HG03575 (cell line): ENCODE measurements around the gene ADORA2B.
"Not testable (repeated sequence)": the region's sequence is repeated elsewhere in the genome, so short reads cannot be mapped to it uniquely, and the experiment has no call there.

ENCODE experiments used
- ATAC-seq: cut with Tn5 transposase; IDR thresholded peaks from one replicate; pipeline ENCODE4 v1.9.1; 2021; ENCODE audit not compliant: unreplicated experiment, insufficient number of reproducible peaks, low FRiP score; ENCODE audit errors: extremely low read depth

ADORA2B gene

DNA sequence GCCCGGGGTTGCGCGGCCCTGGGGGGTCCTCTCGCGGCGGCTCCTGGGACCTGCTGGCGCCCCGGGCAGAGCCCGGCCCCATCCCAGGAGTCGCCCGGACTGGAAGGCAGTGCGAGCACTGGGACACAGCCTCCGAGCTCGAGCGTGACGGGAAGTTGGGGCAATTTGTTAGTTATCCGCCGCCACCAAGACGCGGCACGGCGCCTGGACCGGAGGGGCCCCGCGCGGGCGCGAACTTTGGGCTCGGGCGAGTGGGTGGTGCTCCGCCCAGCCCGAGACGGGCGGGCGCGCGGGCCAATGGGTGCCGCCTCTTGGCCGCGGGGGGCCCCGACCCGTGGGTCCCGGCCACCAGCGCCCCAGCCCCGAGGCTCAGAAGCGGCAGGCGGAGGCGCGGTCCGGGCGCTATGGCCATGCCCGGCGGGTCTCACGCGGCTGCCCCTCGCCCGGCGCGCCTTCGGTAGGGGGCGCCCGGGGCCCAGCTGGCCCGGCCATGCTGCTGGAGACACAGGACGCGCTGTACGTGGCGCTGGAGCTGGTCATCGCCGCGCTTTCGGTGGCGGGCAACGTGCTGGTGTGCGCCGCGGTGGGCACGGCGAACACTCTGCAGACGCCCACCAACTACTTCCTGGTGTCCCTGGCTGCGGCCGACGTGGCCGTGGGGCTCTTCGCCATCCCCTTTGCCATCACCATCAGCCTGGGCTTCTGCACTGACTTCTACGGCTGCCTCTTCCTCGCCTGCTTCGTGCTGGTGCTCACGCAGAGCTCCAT lies at the start of gene ADORA2B:
ADORA2B (plus strand) TSS at position 372 of the 768 bp plus-strand sequence; CDS start at position 491, 119 bp downstream.
- no peak for ATAC-seq

DNA sequence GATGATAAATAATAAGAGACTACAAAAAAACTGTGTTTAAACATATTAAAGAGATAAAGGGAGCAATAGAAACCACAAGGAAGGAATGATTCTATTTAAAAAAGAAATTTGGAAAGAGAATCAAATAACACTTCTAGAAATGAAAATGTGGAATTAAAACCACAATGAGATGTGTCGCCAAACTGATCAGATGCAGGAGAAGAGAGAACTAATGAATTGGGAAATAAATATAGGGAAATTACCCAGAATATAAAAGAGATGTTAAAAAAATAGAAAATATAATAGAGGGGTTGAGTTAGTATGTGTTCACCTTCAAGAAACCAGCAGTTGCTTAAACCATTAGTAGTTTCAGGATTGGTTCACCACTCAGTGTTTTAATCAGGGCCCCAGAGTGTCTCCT lies 48.7 kb upstream of the ADORA2B start:
- no peak for ATAC-seq

DNA sequence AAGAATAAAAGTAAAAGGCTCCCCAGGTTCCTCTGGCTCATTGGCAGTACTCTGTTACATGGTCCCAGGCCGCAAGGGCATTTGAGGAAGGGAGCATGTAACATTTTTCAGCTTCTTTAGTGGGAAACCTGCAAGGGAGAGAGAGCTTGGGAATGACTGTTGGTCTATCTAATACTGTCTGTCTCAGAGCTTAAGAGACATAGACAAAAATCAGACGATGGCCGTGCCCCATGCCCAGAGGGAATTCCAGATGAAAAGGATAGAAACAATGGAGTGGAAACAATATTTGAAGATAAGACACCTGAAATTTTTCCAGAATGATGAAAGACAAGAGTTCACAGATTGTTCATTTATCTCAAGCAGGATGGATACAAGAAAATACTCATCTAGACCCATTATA lies 48.1 kb upstream of the ADORA2B start:
- ATAC-seq = no peak

DNA sequence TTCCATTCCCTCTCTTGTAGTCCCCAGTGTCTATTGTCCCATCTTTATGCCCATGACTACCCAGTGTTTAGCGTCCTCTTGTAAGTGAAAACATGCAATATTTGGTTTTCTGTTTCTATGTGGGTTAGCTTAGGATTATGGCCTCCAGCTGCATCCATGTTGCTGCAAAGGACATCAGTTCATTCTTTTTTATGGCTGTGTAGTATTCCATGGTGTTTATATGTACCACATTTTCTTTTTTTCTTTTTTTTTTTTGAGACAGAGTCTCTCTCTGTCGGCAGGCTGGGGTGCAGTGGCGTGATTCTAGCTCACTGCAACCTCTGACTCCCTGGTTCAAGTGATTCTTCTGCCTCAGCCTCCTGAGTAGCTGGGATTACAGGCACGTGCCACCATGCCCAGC lies 45.3 kb upstream of the ADORA2B start:
- ATAC-seq = not testable (repeated sequence)

DNA sequence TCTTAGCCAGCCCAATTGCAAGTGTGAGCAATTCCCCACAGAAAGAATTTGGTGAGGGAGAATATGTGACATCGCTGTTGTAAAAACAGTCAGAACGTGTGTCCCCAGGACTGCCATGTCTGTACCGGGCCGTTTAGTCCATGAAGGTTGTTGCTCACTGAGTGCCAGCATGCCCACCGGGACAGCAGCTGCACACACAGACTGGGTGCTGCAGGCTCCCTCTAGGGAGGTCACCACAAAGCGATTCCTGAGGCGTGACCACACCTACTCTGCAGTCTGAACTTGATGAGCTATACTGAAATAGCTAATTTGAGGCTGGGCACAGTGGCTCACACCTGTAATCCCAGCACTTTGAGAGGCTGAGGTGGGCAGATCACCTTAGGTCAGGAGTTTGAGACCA lies 44.1 kb upstream of the ADORA2B start:
- no peak for ATAC-seq

DNA sequence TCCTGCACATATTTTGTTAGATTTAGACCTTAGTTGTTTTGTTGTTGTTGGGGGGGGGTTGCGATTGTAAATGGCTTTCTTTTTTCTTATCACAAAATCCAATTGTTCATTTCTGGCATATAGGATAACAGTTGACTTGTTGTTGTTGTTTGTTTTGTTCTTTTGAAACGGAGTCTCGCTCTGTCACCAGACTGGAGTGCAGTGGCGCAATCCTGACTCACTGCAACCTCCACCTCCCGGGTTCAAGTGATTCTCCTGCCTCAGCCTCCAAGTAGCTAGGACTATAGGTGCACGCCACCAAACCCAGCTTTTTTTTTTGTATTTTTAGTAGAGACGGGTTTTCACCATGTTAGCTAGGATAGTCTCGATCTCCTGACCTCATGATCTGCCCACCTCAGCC lies 39.7 kb upstream of the ADORA2B start:
- ATAC-seq = not testable (repeated sequence)

DNA sequence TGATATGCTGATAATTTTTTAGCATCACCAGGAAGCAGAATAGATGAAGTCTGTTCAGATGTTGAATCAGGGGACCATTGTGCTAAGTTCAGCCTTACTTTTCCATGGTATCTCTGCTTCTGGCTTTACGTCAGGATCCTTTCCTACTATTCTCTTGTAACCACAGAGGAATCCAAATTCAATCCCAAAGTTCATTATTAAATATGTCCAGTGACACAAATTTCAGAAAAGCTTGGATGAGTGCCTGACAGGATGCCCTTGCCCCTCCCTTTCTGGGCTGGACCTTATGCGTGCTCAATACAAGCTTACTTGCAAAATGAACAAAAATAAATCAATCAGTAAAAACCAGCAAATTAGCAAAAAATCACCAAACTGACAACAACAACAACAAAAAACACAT lies 37.6 kb upstream of the ADORA2B start:
- ATAC-seq = no peak

DNA sequence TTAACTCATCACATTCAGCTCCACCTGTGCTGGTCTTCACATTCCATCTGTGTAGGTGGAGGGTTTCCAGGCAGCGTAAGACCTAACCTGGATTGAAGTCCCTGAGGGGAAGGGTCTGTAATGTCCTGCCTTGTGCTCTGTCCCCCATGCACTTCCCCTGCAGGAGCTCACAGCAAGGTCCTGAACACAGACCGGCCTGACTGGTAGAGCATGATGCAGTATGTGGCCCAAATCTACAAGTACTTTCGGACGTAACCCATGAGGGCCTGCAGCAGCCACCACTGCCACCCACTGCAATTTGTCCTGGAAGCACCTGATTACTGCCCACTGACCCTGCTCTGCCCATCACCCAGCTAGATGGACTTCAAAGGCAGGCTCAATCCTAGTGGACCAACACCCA lies 36.6 kb upstream of the ADORA2B start:
- no peak for ATAC-seq

DNA sequence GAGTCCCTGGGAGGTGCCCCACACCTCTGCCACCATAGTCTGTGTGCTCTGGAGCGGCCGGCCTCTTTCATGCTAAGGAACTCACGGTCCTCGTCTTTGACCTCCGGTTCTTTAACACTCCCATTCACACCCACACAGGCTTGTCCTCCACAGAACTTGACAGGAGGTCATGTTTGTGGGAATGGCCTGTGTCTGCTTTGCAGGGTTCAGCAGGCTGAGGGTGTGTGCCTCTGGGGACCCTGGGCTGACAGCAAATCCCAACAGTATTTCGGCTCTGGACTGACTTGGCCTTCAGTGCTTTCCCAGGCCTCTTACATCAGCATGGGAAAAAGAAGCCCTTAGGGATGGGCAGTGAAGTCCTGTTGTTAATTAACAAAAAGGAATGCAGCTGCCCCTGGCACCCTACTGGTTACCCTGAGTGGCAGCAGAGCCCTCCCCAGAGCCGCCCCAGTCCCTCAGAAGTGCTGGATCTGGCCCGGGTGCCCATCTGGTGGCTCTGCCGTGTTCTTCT lies 35.4 kb upstream of the ADORA2B start:
- no peak for ATAC-seq

DNA sequence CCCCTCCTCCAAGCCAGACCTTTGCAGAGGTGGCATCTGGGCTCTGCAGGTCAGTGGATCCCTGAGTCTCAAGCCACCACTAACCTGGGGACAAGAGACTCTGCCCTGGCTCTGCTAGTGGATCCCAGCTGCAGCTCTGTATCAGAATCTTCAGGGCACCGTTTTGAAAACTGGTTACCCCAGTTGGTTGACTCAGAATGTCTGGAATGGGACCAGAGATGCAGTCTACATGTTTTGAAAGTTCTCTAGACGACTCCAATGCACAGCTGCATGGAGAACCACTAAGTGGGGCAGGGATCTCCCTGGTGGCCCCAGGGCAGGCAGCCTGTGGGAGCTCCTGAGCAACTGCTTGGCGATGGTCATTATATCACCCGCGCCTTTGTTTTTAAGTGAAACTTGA lies 34.1 kb upstream of the ADORA2B start:
- ATAC-seq = no peak

DNA sequence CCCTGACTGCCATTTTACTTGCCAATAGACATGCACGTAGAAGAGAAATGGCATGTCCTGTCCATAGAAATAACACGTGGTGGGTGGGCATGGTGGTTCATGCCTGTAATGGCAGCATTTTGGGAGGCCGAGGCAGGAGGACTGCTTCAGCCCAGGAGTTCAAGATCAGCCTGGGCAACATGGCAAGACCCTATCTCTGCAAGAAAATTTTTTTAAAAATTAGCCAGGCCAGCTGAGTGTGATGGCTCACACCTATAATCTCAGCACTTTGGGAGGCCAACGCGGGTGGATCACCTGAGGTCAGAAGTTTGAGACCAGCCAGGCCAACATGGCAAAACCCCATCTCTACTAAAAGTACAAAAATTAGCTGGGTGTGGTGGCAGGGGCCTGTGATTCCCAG lies 33.2 kb upstream of the ADORA2B start:
- ATAC-seq = not testable (repeated sequence)

DNA sequence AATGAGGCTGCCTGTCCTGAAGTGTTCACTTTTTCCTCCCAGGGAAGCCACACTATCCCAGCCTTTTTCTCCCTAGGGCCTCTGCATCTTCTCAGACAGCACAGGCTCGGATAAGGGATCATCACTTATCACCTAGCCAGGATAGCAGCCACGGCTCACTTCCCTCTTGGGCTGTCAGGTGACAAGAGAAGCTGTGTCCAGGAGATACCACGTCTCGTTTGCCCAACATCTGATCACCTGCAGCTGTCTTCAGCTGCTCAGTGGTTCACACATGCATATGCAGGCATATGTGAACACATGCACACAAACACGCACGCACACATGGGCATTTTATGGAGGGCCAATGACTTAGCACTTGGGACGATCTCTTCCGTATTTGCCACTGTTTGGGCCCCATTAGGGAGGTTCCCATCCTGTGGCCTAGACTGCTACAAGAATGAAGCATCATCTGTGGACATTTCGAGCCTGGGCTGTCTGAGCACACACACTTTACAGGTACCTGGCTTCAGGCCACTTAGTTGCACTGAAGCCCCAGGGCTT lies 32.4 kb upstream of the ADORA2B start:
- ATAC-seq = no peak

DNA sequence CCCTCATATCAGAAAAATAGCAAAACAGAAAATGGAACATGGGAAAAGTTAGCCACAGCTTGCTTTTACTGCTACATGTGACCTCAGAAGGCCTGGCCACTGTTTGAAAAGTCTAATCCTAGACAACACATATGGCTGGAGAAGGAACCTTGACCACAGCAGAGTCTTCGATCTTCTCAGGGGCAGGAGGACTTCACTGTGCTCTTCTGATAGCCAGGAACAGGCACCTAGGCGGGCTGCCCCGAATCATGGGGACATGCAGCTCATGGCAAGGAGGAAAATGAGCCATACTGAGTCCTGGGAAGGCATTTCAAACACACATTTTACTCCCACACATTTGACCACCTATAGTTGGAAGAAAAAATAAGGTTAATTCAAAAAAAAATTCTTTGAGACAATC lies 31.1 kb upstream of the ADORA2B start:
- no peak for ATAC-seq

DNA sequence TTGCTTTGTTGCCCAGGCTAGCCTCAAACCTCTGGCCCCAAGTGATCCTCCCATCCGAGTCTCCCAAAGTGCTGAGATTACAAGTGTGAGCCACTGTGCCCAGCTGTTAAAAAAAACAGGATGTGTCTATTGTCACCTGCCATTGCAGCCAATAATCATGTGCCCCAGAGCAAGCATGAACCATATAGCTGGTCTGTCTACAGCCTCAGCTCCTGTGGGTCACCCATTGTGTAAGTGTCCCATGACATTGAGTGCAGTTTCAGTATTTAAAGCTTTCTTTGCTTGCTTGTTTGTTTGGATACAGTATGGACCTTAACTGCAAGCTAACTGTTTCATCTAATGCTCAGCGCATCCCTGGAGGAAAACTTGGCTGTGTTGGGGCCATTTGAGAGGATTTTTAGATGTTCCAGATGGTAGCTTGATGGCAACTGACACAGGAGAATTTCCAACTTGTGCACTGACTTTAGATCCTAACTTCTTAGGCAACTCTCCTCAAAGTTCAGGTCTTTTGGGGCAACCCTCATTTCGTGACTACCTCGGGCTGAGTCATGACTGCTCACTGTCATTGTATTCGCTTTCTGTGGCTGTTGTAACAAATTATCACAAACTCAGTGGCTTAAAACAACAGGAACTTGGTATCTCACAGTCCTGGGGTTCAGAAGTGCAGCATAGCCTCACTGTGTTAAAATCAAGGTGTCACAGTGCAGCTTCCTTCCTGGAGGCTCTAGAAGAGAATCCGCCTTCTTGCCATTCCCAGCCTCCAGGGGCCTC lies 30.3 kb upstream of the ADORA2B start:
- no peak for ATAC-seq

DNA sequence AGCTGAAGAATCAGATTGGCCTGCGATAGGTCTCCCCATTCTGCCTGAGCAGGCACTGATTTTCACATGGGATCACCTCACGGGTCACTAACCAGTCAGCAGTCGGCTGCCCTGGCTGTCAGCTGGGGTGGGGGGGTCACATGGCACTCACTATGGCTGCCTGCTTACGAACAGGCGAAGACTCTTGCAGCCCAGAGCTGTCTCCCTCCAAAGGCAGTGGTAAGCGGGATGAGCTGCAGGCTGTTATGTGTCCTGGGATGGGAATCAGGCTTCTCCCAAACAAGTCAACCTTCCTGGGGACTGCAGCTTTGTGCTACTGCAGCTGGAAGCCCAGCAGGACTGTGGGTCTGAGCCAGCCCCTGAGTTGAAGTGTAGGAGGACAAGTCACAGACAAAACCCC lies 29.0 kb upstream of the ADORA2B start:
- no peak for ATAC-seq

DNA sequence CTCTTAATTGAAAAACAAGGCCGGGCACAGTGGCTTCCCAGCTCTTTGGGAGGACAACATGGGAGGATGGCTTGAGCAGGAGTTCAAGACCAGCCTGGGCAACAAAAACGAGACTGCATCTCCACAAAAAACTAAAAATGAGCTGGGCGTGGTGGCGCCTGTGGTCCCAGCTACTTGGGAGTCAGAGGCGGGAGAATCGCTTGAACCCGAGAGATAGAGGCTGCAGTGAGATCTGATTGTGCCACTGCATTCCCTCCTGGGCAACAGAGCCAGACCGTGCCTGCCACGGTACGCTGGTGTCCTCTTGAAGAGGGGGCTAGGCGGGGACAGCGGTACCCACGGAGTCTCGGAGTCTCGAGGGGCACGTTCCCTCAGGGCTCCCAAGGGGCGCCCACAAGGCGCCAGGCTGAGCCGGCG lies 27.9 kb upstream of the ADORA2B start:
- no peak for ATAC-seq

DNA sequence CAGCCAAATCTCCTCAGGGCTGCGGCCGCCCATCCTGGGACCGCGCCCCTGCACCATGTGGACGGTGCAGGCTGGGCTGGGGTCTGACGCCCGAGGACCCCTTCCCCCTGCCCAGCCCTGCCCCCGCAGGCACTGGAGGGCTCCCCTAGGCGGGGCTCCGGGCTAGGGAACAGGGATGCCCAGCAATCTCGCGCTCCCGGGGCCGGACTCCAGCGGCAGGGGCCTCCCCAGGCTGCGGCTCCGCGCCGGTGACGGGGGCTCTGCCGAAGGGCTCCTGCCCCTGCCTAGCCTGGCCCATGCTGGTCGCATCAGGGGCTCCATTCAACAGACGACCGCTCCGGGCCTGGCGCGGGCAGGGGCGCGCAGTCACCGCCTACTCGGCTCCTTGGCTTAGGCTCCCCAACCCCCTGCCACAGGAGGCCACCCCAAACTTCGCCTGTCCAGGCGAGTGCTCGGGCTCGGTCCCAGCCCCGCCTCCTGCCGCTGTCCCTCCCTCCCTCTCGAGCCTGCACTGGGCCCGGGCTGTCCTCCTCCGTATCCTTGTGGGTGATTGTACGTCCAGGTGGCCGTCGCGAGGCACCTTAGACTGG lies 27.4 kb upstream of the ADORA2B start:
- ATAC-seq = no peak

DNA sequence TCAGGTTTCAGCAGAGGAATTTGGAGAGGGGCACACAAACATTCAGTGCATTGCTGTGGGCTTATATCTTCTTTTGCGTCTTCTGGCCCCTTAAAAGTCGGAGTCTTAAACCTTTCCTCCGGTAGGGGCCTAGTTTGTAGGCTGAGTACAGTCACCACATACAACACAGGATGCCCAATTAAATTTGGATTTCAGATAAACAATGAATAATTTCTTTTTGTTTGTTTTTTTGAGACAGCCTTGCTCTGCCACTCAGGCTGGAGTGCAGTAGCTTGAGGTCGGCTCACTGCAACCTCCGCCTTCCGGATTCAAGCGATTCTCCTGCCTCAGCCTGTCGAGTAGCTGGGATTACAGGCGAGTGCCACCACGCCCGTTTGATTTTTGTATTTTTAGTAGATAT lies 26.7 kb upstream of the ADORA2B start:
- ATAC-seq = no peak

DNA sequence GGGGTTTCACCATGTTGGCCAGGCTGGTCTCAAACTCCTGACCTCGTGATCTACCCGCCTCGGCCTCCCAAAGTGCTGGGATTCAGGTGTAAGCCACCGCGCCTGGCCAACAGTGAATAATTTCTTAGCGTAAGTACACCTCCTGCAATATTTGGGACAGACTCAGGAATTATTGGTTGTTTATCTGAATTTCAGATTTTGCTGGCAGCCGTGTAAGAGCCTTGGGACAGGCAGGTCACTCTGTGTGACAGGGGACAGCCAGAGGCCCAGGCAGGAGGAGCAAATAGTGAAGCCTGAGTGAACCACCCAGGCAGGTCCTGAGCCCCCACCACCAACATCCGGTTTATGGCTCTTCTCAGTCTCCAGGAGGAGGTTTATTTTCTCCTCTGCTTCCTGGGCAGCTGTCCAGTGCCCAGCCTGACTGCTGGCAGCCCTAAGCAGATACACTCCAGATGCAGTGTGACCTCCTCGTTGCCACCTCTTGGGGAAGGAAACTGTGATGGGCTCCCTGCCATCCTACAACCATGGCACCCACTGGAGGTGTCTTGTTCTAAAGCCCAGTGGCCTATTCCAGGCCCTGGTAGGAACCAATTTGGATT lies 26.2 kb upstream of the ADORA2B start:
- ATAC-seq = no peak
